HEK293T (cell line): ENCODE data around the gene SSTR4.
A peak's percentile ranks its signal among the peaks of the same experiment; 100 is the strongest.

Source experiments
- CTCF ChIA-PET: fragments of 350-600 bp; formaldehyde crosslinking; extraction: SDS; loops from one replicate; lab custom pipeline; 2021; ENCODE audit warnings: antibody characterized with exemption, inconsistent platforms; lab: Yijun Ruan, JAX
- POLR2A ChIA-PET: fragments of 350-600 bp; formaldehyde crosslinking; extraction: SDS; loops from one replicate; lab custom pipeline; 2020; ENCODE audit warnings: antibody characterized with exemption, inconsistent platforms; lab: Yijun Ruan, JAX
- DNase-seq: peaks from one replicate; pipeline ENCODE4 v3.0.0; 2012; ENCODE audit warnings: mixed read lengths; ENCODE audit errors: extremely low spot score
- ARNT ChIP-seq: fragments of 450-650 bp; IDR thresholded peaks from 2 replicates; pipeline ENCODE4 v1.6.1; 2017; ENCODE audit warnings: mild to moderate bottlenecking
- BHLHE40 ChIP-seq: fragments of 450-650 bp; IDR thresholded peaks from 2 replicates; pipeline ENCODE4 v1.6.1; 2016; ENCODE audit warnings: mild to moderate bottlenecking, moderate library complexity, borderline replicate concordance
- CTBP1 ChIP-seq: fragments of 450-650 bp; IDR thresholded peaks from 2 replicates; pipeline ENCODE4 v1.6.1; 2016; ENCODE audit warnings: borderline replicate concordance
- ELF4 ChIP-seq: fragments of 450-650 bp; IDR thresholded peaks from 2 replicates; pipeline ENCODE4 v1.6.1; 2017; ENCODE audit warnings: antibody characterized with exemption
- FOXA1 ChIP-seq: fragments of 450-650 bp; IDR thresholded peaks from 2 replicates; pipeline ENCODE4 v1.6.1; 2016; ENCODE audit warnings: mild to moderate bottlenecking
- FOXK2 ChIP-seq: fragments of 450-650 bp; IDR thresholded peaks from 2 replicates; pipeline ENCODE4 v1.6.1; 2016; ENCODE audit warnings: mild to moderate bottlenecking
- FOXM1 ChIP-seq: fragments of 450-650 bp; IDR thresholded peaks from 2 replicates; pipeline ENCODE4 v1.6.1; 2017; ENCODE audit warnings: mild to moderate bottlenecking, borderline replicate concordance
- HDGF ChIP-seq: fragments of 450-650 bp; IDR thresholded peaks from 2 replicates; pipeline ENCODE4 v1.6.1; 2017; ENCODE audit warnings: antibody characterized with exemption, borderline replicate concordance
- L3MBTL2 ChIP-seq: fragments of 450-650 bp; conservative IDR thresholded peaks from 2 replicates; pipeline ENCODE4 v1.6.1; 2016; ENCODE audit warnings: mild to moderate bottlenecking
- LEF1 ChIP-seq: fragments of 450-650 bp; IDR thresholded peaks from 2 replicates; pipeline ENCODE4 v1.6.1; 2017; ENCODE audit warnings: mild to moderate bottlenecking, borderline replicate concordance
- NFRKB ChIP-seq: fragments of 450-650 bp; IDR thresholded peaks from 2 replicates; pipeline ENCODE4 v1.6.1; 2016; ENCODE audit warnings: mild to moderate bottlenecking, moderate library complexity
- PKNOX1 ChIP-seq: fragments of 450-650 bp; IDR thresholded peaks from 2 replicates; pipeline ENCODE4 v1.6.1; 2016
- SP1 ChIP-seq: fragments of 450-650 bp; IDR thresholded peaks from 2 replicates; pipeline ENCODE4 v1.6.1; 2017
- SUZ12 ChIP-seq: fragments of 450-650 bp; IDR thresholded peaks from 2 replicates; pipeline ENCODE4 v1.6.1; 2016; ENCODE audit warnings: mild to moderate bottlenecking
- TARDBP ChIP-seq: fragments of 450-650 bp; IDR thresholded peaks from 2 replicates; pipeline ENCODE4 v1.6.1; 2016
- ZNF384 ChIP-seq: fragments of 450-650 bp; IDR thresholded peaks from 2 replicates; pipeline ENCODE4 v1.6.1; 2016

Gene SSTR4

GRCh38 chr20:23058240-23058639 is 23.1 kb downstream of the SSTR4 start:
- TF ChIP-seq SP1 (no peak), LEF1 (no peak), ELF4 (no peak), SUZ12 (no peak), CTBP1 (no peak), HDGF (no peak)
- POLR2A ChIA-PET = no interaction called here
- CTCF ChIA-PET = no interaction called here
- DNase-seq = no peak

GRCh38 chr20:23059001-23059400 is 23.9 kb downstream of the SSTR4 start:
- ChIA-PET CTCF (interaction anchor here (1.9 kb wide), 1 partner anchor 8 kb away, joined by 6 read pairs; no protein-coding TSS in a partner anchor), POLR2A (interaction anchor here (4.0 kb wide), 1 partner anchor 8 kb away, joined by 24 read pairs; no protein-coding TSS in a partner anchor)
- no peak for DNase-seq
- TF ChIP-seq L3MBTL2 = no peak
- no peak for TF ChIP-seq HDGF
- TF ChIP-seq LEF1 = no peak
- no peak for TF ChIP-seq SUZ12
- no peak for TF ChIP-seq TARDBP
- TF ChIP-seq ELF4 = no peak
- no peak for TF ChIP-seq BHLHE40
- TF ChIP-seq ARNT = no peak

- ChIA-PET CTCF (interaction anchor here (1.0 to 1.9 kb wide), 2 partner anchors 9 to 91 kb away, joined by 3 to 6 read pairs; no protein-coding TSS in a partner anchor), POLR2A (interaction anchor here (0.6 to 4.0 kb wide), 2 partner anchors 9 to 317 kb away, joined by 4 to 24 read pairs; no protein-coding TSS in a partner anchor)
- TF ChIP-seq FOXM1 = no peak
- no peak for TF ChIP-seq FOXA1
- TF ChIP-seq ARNT = no peak
- TF ChIP-seq FOXK2 = no peak
- TF ChIP-seq ZNF384 = no peak
- TF ChIP-seq SUZ12 = no peak
- TF ChIP-seq PKNOX1 = no peak
- TF ChIP-seq CTBP1 = no peak
- no peak for TF ChIP-seq TARDBP
- TF ChIP-seq LEF1 = no peak
- TF ChIP-seq SP1 = no peak
- no peak for TF ChIP-seq HDGF
- TF ChIP-seq BHLHE40 = no peak
- no peak for TF ChIP-seq L3MBTL2
- TF ChIP-seq ELF4 = no peak
- TF ChIP-seq NFRKB = no peak
- DNase-seq = no peak
Measured at GRCh38 chr20:23059846-23060245, 24.7 kb downstream of the SSTR4 start.

GRCh38 chr20:23060629-23061028 is 25.5 kb downstream of the SSTR4 start:
- CTCF ChIA-PET = interaction anchor here (1.0 to 1.9 kb wide), 2 partner anchors 10 to 92 kb away, joined by 3 to 6 read pairs; no protein-coding TSS in a partner anchor
- TF ChIP-seq ZNF384 (no peak), SP1 (no peak), NFRKB (no peak)
- POLR2A ChIA-PET = interaction anchor here (0.6 to 4.0 kb wide), 2 partner anchors 10 to 316 kb away, joined by 4 to 24 read pairs; no protein-coding TSS in a partner anchor

GRCh38 chr20:23061262-23061661 is 26.1 kb downstream of the SSTR4 start:
- TF ChIP-seq ARNT = no peak
- TF ChIP-seq BHLHE40 = no peak
- no peak for TF ChIP-seq CTBP1
- TF ChIP-seq HDGF = no peak
- no peak for TF ChIP-seq SUZ12
- no peak for TF ChIP-seq FOXK2
- no peak for TF ChIP-seq ELF4
- no peak for TF ChIP-seq NFRKB
- no peak for TF ChIP-seq TARDBP
- no peak for TF ChIP-seq PKNOX1
- no peak for TF ChIP-seq SP1
- TF ChIP-seq FOXM1 = no peak
- no peak for TF ChIP-seq FOXA1
- TF ChIP-seq LEF1 = no peak
- no peak for TF ChIP-seq ZNF384
- no peak for TF ChIP-seq L3MBTL2
- no peak for DNase-seq
- POLR2A ChIA-PET = interaction anchor here (4.0 kb wide), 1 partner anchor 10 kb away, joined by 24 read pairs; no protein-coding TSS in a partner anchor
- CTCF ChIA-PET = interaction anchor here (1.2 to 1.9 kb wide), 2 partner anchors 11 to 18 kb away, joined by 4 read pairs; no protein-coding TSS in a partner anchor

More at GRCh38 chr20:23060629-23061028, 25.5 kb downstream of the SSTR4 start:
- DNase-seq = no peak

GRCh38 chr20:23061734-23062561 is 26.8 kb downstream of the SSTR4 start:
- TF ChIP-seq FOXA1 (no peak), CTBP1 (no peak), TARDBP (no peak), FOXM1 (no peak), L3MBTL2 (no peak), PKNOX1 (no peak), SUZ12 (no peak), FOXK2 (no peak)
- peak; percentile 25 for DNase-seq
- ChIA-PET POLR2A (interaction anchor here (4.0 kb wide), 1 partner anchor 11 kb away, joined by 24 read pairs; no protein-coding TSS in a partner anchor), CTCF (interaction anchor here (1.2 to 1.9 kb wide), 2 partner anchors 11 to 17 kb away, joined by 4 read pairs; no protein-coding TSS in a partner anchor)
